Prostate gland (tissue), 2 donors: Measurements from ENCODE around the gene ZCCHC14. TPM values are rescaled to one million over a fixed set of nuclear protein-coding genes. Genes with fewer than 3 reads are reported as not detected.
A peak's percentile ranks its signal among the peaks of the same experiment; 100 is the strongest.

Experiments used
- DNase-seq: peaks from one replicate; pipeline ENCODE4 v3.0.0-alpha.2; 2019; ENCODE audit warnings: low spot score
- H3K27ac ChIP-seq, 2 donors: fragments of 200-600 bp; sonication (generic); 2 replicates each; pipeline ENCODE4 v1.5.1; 2017 to 2019
- H3K27me3 ChIP-seq: fragments of 200-600 bp; sonication (generic); replicated peaks from 2 replicates; pipeline ENCODE4 v1.5.1; 2019; ENCODE audit not compliant: insufficient read depth
- H3K36me3 ChIP-seq, 2 donors: fragments of 200-600 bp; sonication (generic); 1 replicate in 1 of 2; 2 replicates in 1 of 2; pipeline versions ENCODE4 v1.5.1 to v1.8.1; 2017 to 2019
- H3K4me1 ChIP-seq: fragments of 200-600 bp; sonication (generic); replicated peaks from 2 replicates; pipeline ENCODE4 v1.5.1; 2019
- H3K4me3 ChIP-seq, 2 donors: fragments of 200-600 bp; sonication (generic); 2 replicates each; pipeline ENCODE4 v1.5.1; 2017 to 2019
- H3K9me3 ChIP-seq: fragments of 200-600 bp; sonication (generic); 2 replicates; pipeline ENCODE4 v1.5.1; 2017
- POLR2A ChIP-seq: fragments of 450-650 bp; IDR thresholded peaks from one replicate; pipeline ENCODE4 v1.6.1; 2016; ENCODE audit warnings: antibody characterized with exemption, mild to moderate bottlenecking
- POLR2AphosphoS5 ChIP-seq: sonication (generic); formaldehyde crosslinking; IDR thresholded peaks from one replicate; pipeline ENCODE4 v1.6.1; 2017; ENCODE audit warnings: antibody characterized with exemption
- WGBS: methylation state at CpG from one replicate; pipeline ENCODE4 v1.1.5; 2018; 5-methylcytosine and 5-hydroxymethylcytosine counted together
- intact Hi-C: fragments of 100-400 bp; cut with DNase I; formaldehyde crosslinking; loops from one replicate; pipeline ENCODE4 v1.14.2; 2022
- total RNA-seq, 2 donors: library from RNA; depleted of rRNA; stranded (reverse); fragments of >200 nt; gene quantifications; one replicate each; pipeline ENCODE4 v1.1.0, GENCODE V29; 2016
- TF ChIP-seq, protein P1 (sequence below), 4 experiments: fragments of 200-600 bp in 2 of 4; fragments of 450-650 bp in 2 of 4; sonication (generic) in 2 of 4; IDR thresholded peaks; 1 replicate in 3 of 4; 2 replicates in 1 of 4; pipeline ENCODE4 v1.5.1; 2016 to 2019; ENCODE audit warnings: antibody characterized with exemption in 4 of 4, mild to moderate bottlenecking in 2 of 4, moderate library complexity in 2 of 4

Gene ZCCHC14
- total RNA-seq, 2 donors from 2014 or later = 14.9 to 55.7 TPM

DNA sequence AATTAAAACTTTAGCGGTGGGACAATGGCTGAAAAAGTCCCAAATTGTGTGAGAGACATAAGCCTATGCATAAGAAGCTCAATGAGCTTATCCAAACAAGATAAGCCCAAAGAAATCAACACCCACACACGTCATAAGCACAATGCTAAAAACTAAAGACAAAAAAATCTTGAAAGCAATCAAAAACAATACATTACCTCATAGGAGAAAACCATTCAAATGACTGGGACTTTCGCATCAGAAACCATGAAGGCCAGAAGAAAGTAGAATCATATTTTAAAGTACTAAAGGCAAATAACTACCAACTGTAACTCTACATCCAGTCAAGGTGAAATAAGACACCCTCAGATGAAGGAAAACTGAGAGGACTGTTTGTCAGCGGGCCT, 50.2 kb downstream of the ZCCHC14 start:
- Histone ChIP-seq H3K36me3 (no peaks in the 10 kb centered on the region), H3K4me1 (no peaks in the 10 kb centered on the region), H3K27me3 (no peaks in the 10 kb centered on the region), H3K27ac (no peak overlapping the region), H3K9me3 (no peaks in the 10 kb centered on the region), H3K4me3 (no peak overlapping the region)
- intact Hi-C loops = no loop called here
- no peak for DNase-seq
- TF ChIP-seq, protein P1, sequence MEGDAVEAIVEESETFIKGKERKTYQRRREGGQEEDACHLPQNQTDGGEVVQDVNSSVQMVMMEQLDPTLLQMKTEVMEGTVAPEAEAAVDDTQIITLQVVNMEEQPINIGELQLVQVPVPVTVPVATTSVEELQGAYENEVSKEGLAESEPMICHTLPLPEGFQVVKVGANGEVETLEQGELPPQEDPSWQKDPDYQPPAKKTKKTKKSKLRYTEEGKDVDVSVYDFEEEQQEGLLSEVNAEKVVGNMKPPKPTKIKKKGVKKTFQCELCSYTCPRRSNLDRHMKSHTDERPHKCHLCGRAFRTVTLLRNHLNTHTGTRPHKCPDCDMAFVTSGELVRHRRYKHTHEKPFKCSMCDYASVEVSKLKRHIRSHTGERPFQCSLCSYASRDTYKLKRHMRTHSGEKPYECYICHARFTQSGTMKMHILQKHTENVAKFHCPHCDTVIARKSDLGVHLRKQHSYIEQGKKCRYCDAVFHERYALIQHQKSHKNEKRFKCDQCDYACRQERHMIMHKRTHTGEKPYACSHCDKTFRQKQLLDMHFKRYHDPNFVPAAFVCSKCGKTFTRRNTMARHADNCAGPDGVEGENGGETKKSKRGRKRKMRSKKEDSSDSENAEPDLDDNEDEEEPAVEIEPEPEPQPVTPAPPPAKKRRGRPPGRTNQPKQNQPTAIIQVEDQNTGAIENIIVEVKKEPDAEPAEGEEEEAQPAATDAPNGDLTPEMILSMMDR (IDR thresholded peaks at IDR 0.05) = no peak
- TF ChIP-seq POLR2AphosphoS5 (no peak), POLR2A (no peak)
- 91% methylated on average over 4 of the region's 4 CpGs for WGBS

DNA sequence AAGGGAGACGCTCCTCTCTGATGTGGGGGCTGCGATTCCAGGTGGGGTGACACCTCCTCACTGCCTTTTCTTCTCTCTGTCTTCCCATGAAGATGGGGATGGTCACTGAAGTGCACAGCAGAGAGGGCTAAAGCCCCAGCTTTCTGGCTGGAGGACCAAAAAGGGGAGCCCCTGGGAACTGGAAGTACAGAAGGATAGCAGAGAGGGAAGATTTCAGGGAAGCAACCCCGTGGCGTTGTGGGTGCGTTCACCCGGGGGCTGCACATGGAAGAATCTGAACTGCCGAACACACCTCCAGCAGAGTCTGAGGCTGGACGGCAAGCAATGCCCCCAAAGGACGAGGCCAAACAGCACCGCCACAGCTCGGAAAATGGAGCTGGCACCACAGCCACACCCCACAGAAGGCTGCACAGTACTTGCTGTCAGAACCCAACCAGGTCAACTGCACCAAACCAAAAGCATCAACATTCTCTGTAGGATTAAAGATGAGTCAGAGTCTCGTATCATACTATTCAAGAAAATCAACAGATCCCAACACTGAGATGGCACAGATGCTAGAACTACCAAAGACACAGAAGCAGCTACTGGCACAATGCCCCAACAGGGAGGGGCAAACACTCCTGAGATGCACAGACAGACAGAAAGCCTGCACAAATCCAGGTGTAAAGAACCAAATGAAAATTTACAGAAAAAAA, 50.8 kb downstream of the ZCCHC14 start:
- no peak for DNase-seq
- 95% methylated on average over 12 of the region's 12 CpGs for WGBS
- H3K36me3 ChIP-seq = no peaks in the 10 kb centered on the region
- H3K27ac ChIP-seq = no peak overlapping the region
- H3K27me3 ChIP-seq = no peaks in the 10 kb centered on the region
- no peaks in the 10 kb centered on the region for H3K4me1 ChIP-seq
- intact Hi-C loops = no loop called here
- no peak overlapping the region for H3K4me3 ChIP-seq
- no peak for TF ChIP-seq POLR2AphosphoS5
- TF ChIP-seq, protein P1 (IDR thresholded peaks at IDR 0.05) = no peak
- TF ChIP-seq POLR2A = no peak
- H3K9me3 ChIP-seq = no peaks in the 10 kb centered on the region

DNA sequence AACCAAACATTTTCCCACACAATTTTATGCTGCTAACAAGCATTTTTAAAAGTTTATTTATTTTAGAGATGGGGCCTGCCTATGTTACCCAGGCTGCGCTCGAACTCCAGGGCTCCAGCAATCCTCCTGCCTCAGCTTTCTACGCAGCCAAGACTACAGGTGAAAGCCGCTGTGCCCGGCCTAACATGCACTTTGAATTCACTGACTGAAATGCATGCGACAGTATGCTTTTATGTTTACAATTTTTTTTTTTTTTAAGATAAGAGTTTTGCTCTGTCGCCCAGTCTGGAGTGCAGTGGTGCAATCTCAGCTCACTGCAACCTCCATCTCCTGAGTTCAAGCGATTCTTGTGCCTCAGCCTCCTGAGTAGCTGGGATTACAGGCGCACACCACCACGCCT, 52.9 kb downstream of the ZCCHC14 start:
- Histone ChIP-seq H3K27ac (no peak overlapping the region), H3K36me3 (no peaks in the 10 kb centered on the region), H3K4me1 (no peaks in the 10 kb centered on the region), H3K4me3 (no peak overlapping the region), H3K27me3 (no peaks in the 10 kb centered on the region), H3K9me3 (no peaks in the 10 kb centered on the region)
- 96% methylated on average over 10 of the region's 10 CpGs for WGBS
- no peak for TF ChIP-seq POLR2A
- no peak for TF ChIP-seq POLR2AphosphoS5
- TF ChIP-seq, protein P1 (IDR thresholded peaks at IDR 0.05) = no peak
- DNase-seq = no peak
- intact Hi-C loops = no loop called here

DNA sequence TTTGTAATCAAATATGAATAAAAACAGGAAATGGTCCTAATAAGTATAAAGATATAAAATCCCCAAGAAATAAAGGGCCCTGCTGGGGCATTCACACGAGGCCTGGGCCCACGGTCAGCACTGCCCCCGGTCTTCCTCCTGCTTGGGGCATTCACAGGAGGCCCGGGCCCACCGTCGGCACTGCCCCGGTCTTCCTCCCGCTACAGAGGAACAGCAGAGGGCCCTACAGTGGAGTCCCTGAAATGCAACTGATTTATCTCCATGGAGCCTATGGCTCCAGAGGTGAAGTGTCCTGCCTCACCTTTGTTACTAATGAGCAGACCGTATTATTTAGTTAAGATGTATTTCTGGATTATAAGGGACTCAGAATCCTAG, 54.2 kb downstream of the ZCCHC14 start:
- WGBS = 69% methylated on average over 9 of the region's 9 CpGs
- Histone ChIP-seq H3K9me3 (no peaks in the 10 kb centered on the region), H3K4me3 (no peak overlapping the region), H3K36me3 (no peaks in the 10 kb centered on the region), H3K27me3 (no peaks in the 10 kb centered on the region), H3K27ac (no peak overlapping the region), H3K4me1 (no peaks in the 10 kb centered on the region)
- TF ChIP-seq, protein P1 (IDR thresholded peaks at IDR 0.05) = no peak
- no peak for TF ChIP-seq POLR2A
- TF ChIP-seq POLR2AphosphoS5 = no peak
- intact Hi-C loops = no loop called here
- no peak for DNase-seq

DNA sequence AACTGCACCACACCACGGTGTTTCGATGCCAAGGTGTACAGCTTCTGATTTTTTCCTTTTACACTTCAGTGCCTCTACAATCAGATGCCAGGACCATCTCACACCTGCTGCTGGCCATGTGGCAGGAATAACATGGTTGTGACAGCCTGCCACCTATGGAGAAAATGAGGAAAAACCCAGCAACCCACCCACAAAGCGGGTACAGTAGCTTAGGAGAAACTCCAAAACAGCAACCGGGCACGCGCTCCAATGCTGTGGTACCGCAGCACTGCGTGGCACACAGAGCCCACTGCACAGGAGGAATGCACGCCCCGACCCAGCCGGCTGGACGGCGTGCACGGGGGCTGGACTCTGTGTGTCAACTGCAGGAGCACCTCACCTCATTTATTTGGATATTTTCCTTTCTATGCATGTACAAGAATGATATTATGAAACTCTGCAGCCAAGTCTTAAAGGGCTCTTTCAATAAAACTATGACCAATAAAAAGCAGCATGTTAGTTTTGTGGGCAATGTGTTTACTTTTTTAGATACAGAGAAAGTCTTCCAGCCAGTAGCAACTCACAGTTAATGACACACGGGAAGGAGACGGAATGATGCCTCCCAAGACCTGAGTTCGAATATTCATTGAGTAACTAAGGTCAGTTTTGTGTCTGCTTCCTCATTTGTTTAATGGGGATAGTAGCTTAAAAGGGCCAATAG, 54.8 kb downstream of the ZCCHC14 start:
- no peaks in the 10 kb centered on the region for H3K36me3 ChIP-seq
- H3K4me1 ChIP-seq = no peaks in the 10 kb centered on the region
- H3K9me3 ChIP-seq = no peaks in the 10 kb centered on the region
- intact Hi-C loops = no loop called here
- no peak overlapping the region for H3K4me3 ChIP-seq
- H3K27ac ChIP-seq = no peak overlapping the region
- no peak for DNase-seq
- TF ChIP-seq POLR2AphosphoS5 = peak; percentile 80
- no peak for TF ChIP-seq POLR2A
- H3K27me3 ChIP-seq = peaks cover 4% of the 10 kb centered on the region
- 43% methylated on average over 17 of the region's 17 CpGs for WGBS
